NCI-H2107 treated with DMSO at 0.1 percent for 48 hours (cell line): ENCODE results near the gene RNF6.
"Not testable (repeated sequence)": the region's sequence is repeated elsewhere in the genome, so short reads cannot be mapped to it uniquely, and the experiment has no call there.

ENCODE experiments used
- DNase-seq: peaks from one replicate; lab custom pipeline; 2025; ENCODE audit not compliant: unreplicated experiment; lab: John Stamatoyannopoulos, UW

The RNF6 gene

GRCh38 chr13:26221721-26222519 lies at the start of gene RNF6:
RNF6 (minus strand) TSS chr13:26222314; CDS start chr13:26219649, 2,665 bp downstream.
- peak; percentile 92 for DNase-seq

DNA sequence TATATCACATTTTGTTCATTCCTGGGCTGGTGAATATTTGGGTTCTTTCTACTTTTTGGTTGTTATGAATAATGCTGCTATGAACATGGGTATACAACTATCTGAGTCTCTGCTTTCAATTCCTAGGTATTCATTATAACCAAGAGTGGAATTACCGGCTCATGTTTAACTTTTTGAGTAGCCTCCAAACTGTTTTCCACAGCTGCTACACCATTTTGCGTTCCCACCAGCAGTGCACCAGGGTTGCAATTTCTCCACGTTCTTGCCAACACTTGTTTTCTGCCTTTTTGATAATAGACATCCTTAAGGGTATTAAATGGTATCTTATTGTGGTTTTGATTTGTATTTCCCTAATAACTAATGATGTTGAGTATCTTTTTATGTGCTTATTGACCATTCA lies 48.6 kb upstream of the RNF6 start:
- no peak for DNase-seq

GRCh38 chr13:26266311-26266710 lies 44.2 kb upstream of the RNF6 start:
- no peak for DNase-seq

GRCh38 chr13:26262156-26262555 lies 40.0 kb upstream of the RNF6 start:
- DNase-seq = no peak

DNA sequence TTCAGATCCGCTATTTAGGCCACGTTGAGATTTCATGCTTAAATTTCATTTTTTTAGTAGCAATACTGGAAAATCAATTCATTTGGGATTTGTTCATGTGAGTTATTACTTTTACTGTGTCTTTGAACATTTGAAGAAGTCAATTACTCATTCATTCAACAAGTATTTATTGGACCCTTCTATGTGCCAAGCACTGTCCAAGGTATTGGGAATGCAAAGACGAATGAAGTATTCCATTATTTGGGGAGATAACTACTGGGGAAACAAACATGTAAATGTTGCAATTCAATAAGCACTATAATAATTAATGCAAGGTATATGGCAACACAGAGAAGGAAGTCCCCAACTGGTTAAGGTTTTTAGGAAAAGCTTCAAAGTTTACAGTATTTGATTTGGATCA lies 37.5 kb upstream of the RNF6 start:
- DNase-seq = no peak

DNA sequence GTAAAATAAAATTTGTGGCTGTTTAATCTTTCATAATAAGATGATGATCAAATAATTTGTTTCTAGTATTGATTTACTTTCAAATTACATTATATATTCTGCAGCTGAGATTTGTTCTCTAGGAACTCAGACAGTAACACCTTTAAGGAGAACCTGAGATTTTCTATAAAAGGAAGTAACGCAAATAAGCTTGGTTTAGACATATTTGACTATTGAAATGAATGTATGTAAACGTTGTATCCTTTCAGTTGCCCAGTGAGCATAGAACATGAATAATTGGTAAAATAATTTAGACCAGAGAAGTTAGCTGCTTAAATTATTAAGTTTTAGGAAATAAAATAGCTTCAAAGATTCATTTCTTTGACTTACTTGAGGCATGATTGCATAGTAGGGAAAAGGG lies 34.9 kb upstream of the RNF6 start:
- DNase-seq = no peak

DNA sequence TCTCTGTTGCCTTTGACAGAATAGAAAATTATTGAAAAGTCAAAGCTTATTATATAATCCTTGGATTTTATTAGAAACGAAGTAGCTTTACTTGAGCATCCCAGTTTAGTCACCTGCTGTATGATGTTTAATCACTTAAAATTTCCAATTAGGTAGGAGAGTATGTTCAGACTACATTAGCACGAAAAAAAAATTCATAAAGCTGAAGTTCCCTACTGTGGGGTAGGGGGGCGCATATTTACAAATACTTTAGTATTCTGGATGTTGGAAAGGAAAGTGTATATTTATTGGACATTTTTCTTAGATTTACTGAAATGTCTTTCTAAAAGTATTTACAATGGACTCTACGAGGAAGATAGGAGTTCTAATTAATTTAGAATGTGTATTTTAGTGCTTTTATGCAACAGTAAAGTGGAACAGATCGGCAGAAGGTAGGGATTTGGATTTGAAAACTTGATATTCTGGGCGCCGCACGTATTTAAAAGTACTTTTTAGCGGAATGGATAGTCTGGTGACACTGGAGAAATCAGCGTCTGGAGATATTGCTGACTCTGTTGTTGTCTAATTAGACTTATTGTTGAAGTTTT lies 33.7 kb upstream of the RNF6 start:
- DNase-seq = peak; percentile 39

DNA sequence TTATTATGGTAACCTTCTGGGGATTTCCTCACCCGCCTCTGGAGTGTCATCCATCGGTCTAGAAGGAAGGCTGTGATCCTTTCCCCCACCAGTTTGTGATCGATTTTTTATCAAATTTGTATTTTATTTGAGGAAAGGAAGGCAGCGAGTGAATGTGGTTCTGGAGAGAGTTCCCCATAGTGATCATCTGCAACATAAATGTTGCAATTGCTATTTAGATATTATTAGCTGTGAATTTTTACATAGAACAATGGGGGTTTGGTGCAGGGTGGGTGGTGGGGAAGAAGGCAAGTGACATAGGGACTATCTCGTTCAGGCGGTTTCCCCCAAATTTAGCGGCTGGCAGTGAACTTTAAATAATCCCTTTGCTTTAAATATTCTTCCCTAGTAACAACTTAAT lies 33.0 kb upstream of the RNF6 start:
- no peak for DNase-seq

GRCh38 chr13:26254583-26255111 lies 32.5 kb upstream of the RNF6 start:
- no peak for DNase-seq

- peak; percentile 86 for DNase-seq
These were observed 31.9 kb upstream of the RNF6 start, which contains the start of gene CDK8 for GRCh38 chr13:26253787-26254582. CDK8 (plus strand) TSS chr13:26254129; CDS start chr13:26254642, 513 bp downstream.

GRCh38 chr13:26253262-26253786 lies 31.2 kb upstream of the RNF6 start:
- DNase-seq = no peak

GRCh38 chr13:26252006-26252405 lies 29.9 kb upstream of the RNF6 start:
- DNase-seq = not testable (repeated sequence)

DNA sequence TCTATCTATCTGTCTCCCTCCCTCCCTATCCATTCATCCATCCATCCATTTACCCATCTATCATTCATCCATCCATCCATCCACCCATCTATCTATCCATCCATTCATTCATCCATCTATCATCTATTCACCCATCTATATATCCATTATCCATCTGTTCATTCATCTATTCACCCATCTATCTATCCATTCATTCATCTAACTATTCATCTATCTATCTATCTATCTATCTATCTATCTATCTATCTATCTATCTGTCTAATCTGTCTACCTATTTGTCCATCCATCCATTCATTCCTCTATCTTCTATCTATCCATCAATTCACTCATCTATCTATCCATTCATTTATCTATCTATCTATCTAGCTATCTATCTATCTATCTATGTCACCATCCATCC lies 27.4 kb upstream of the RNF6 start:
- DNase-seq = no peak

DNA sequence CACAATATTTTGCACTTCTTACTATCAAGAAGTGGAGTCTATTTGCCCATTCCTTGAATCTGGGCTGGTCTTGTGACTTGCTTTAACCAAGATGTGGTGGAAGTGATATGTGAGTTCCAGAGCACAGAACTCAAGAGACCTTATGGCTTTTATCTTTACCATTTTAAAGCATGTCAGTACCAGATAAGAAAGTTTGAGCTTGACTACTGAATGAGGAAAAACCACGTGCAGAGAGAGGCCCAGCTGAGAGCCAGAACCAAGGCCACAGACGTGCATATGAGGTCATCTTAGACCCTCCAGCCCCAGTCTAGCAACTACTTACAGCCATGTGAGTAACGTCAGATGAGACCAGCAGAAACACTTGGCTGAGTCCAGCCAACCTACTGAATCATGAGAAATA lies 25.5 kb upstream of the RNF6 start:
- no peak for DNase-seq

- no peak for DNase-seq
These were observed 24.9 kb upstream of the RNF6 start for GRCh38 chr13:26247011-26247410.

DNA sequence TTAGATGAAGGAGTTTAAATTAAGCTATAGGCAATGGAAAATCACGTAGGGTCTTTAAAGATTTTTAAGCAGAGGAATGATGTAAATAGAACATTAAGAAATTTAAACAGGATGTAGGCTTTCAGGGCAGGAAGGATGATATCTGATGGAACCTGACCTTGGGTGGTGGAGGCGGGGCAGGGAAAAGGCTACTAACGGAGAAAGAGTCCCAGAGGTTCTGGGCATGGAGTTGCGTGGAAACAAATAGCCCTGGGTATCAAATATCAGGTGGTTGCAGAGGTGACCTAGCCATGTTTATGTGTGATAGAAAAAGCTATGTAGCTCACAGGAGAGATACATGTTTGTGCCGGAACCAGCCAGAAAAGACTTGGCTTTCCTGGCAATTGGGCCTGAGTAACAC lies 24.0 kb upstream of the RNF6 start:
- DNase-seq = no peak

DNA sequence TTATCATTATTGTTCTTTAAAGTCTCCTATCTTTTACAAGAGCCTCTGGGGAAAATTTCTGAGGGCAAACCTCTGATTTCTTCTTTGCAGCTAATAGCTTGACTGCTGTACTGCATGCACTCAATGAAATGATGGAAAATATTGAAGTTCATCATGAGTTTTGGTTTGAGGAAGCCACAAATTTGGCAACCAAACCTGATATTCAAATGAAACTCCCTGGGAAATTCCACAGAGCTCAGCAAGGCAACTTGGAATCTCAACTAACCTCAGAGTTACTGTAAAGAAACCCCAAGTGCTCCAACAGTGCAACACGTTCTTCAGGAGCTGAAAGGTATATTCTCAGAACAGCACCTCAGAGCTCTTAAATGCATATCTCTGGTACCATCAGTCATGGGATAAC lies 14.2 kb upstream of the RNF6 start:
- DNase-seq = no peak

GRCh38 chr13:26230703-26231102 lies 8.6 kb upstream of the RNF6 start:
- DNase-seq = no peak

DNA sequence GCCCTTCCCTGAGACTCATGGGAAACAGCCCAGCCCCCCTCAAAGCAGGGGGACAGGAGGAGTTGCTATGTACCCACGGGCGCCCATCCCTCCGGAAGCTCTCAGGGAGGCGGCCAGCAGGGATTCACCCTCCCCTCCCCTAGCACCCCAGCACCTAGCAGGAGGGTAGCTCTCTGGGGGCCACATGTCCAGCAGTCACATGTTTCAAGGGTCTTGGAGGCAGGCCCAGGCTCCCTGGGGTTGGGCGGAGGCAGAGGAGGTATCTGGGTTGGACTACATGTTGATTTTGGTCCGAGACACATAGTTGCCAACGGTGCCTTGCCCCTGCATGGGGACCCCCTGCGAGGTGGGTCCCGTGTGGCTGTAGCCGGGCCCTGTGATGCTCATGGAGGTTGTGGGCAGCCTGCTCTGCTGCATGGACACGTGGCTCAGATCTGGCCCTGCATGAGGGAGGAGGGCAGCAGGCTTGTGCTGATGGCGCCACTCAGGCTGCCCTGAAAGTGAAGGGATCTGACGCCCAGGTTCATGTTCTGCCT lies 7.0 kb upstream of the RNF6 start:
- no peak for DNase-seq

DNA sequence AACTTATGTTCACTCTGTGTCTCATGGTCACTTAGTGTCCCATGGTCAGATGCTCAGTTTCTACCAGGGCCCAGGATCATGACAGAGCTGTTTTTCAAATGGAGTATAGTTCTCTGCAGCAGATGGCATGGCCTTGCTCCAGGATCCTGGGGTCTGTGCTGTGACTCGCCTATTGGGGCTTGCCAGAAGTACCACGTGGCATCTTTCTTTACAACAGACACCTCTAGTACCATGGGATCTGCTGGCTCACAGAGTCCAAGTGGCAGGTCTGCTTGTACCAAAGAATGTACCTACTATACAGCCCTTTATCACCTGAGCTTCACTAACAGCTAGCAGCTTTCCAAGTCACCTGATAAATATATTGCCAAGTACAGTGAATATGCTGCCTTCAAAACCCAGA lies 6.0 kb upstream of the RNF6 start:
- DNase-seq = no peak
